MM.1S (cell line): Measurements from ENCODE around the gene SUCNR1.

Experiments used
- DNase-seq: peaks from one replicate; pipeline ENCODE4 v3.0.0-alpha.2; 2015
- H2AFZ ChIP-seq: fragments of 300-600 bp; sonication (generic); 2 replicates; pipeline ENCODE4 v1.6.0; 2016; ENCODE audit warnings: antibody characterized with exemption, low read length
- H3F3A ChIP-seq: fragments of 300-600 bp; sonication (generic); 2 replicates; pipeline ENCODE4 v1.6.1; 2016; ENCODE audit warnings: mild to moderate bottlenecking, antibody characterized with exemption, low read length, moderate library complexity, mixed read lengths; ENCODE audit not compliant: insufficient read depth
- H3K27ac ChIP-seq: fragments of 300-600 bp; sonication (generic); 2 replicates; pipeline ENCODE4 v1.5.1; 2016; ENCODE audit warnings: mild to moderate bottlenecking, low read length
- H3K27me3 ChIP-seq: fragments of 300-600 bp; sonication (generic); replicated peaks from 2 replicates; pipeline ENCODE4 v1.6.0; 2016; ENCODE audit warnings: low read length; ENCODE audit not compliant: insufficient read depth
- H3K36me3 ChIP-seq: fragments of 300-600 bp; sonication (generic); replicated peaks from 2 replicates; pipeline ENCODE4 v1.6.1; 2016; ENCODE audit warnings: mild to moderate bottlenecking, low read length, mixed read lengths; ENCODE audit not compliant: insufficient read depth
- H3K4me1 ChIP-seq: fragments of 300-600 bp; sonication (generic); 2 replicates; pipeline ENCODE4 v1.6.1; 2016; ENCODE audit warnings: low read length, mixed read lengths
- H3K4me2 ChIP-seq: fragments of 300-600 bp; sonication (generic); 2 replicates; pipeline ENCODE4 v1.6.0; 2016; ENCODE audit warnings: low read depth, low read length
- H3K4me3 ChIP-seq: fragments of 300-600 bp; sonication (generic); 2 replicates; pipeline ENCODE4 v1.5.1; 2016; ENCODE audit warnings: low read length, mixed read lengths
- H3K79me2 ChIP-seq: fragments of 300-600 bp; sonication (generic); 2 replicates; pipeline ENCODE4 v1.6.1; 2016; ENCODE audit warnings: mixed run types, low read length, mixed read lengths
- H3K9ac ChIP-seq: fragments of 300-600 bp; sonication (generic); 2 replicates; pipeline ENCODE4 v1.6.1; 2016; ENCODE audit warnings: low read length, mixed read lengths
- H3K9me2 ChIP-seq: fragments of 300-600 bp; sonication (generic); replicated peaks from 2 replicates; pipeline ENCODE4 v1.6.1; 2016; ENCODE audit warnings: mild to moderate bottlenecking, low read length, mixed read lengths; ENCODE audit not compliant: insufficient read depth
- H3K9me3 ChIP-seq: fragments of 300-600 bp; sonication (generic); replicated peaks from 2 replicates; pipeline ENCODE4 v1.6.1; 2016; ENCODE audit warnings: mild to moderate bottlenecking, low read length, mixed read lengths; ENCODE audit not compliant: insufficient read depth
- H4K20me1 ChIP-seq: fragments of 300-600 bp; sonication (generic); 2 replicates; pipeline ENCODE4 v1.6.1; 2016; ENCODE audit warnings: mild to moderate bottlenecking, low read length, moderate library complexity, mixed read lengths; ENCODE audit not compliant: insufficient read depth
- CTCF ChIP-seq: fragments of 300-600 bp; sonication (generic); IDR thresholded peaks from 2 replicates; pipeline ENCODE4 v1.5.1; 2016; ENCODE audit warnings: antibody characterized with exemption, low read length, mixed read lengths
- EZH2 ChIP-seq: fragments of 300-600 bp; sonication (generic); optimal IDR thresholded peaks from 2 replicates; pipeline ENCODE3; 2017; ENCODE audit warnings: low read depth, mild to moderate bottlenecking, antibody characterized with exemption, low read length, mixed read lengths
- EZH2phosphoT487 ChIP-seq: fragments of 300-600 bp; sonication (generic); IDR thresholded peaks from 2 replicates; pipeline ENCODE4 v1.6.1; 2018; ENCODE audit warnings: antibody characterized with exemption, low read length

Gene SUCNR1

DNA sequence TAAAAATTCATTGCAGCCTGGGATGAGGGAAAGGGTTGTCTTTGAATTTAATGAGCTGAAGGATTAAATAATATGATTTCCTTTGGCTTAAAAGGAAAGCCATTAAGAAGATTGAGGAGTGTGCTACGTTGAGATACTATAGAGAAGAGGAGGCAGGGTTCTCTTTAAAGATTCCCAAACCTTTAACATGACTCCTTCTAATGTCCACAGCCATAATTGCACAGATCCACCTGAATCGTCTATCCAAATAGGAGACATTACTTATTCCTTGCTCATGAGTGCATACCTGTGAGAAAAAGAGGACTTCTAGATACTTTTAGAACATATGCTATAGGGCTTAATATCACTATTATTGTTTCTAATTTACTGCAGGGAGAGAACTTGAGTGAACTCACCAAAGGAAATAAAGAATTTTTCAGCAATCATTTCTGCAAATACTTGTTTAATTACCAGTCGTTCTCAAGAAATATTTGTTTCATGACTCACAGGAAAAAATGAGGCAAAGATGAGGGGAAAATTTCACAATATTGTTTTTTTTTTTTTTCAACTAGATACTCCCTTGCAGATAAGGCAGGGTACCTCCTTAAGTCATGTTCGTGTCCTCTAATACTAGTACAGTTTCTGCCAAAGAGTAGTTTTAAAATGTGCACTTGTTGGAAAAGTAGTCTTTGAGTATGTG, 8.9 kb upstream of the SUCNR1 start:
- H3K79me2 ChIP-seq: no peaks in the 10 kb centered on the region
- no peaks in the 10 kb centered on the region for H3K27me3 ChIP-seq
- no peaks in the 10 kb centered on the region for H3F3A ChIP-seq
- no peak overlapping the region for H3K4me2 ChIP-seq
- H3K27ac ChIP-seq: no peak overlapping the region
- no peaks in the 10 kb centered on the region for H3K9me2 ChIP-seq
- peaks cover 3% of the 10 kb centered on the region; the same call in 1 of the 2 replicates for H3K4me1 ChIP-seq
- H2AFZ ChIP-seq: no peak overlapping the region
- TF ChIP-seq EZH2phosphoT487 (no peak), EZH2 (no peak), CTCF (no peak)
- no peaks in the 10 kb centered on the region for H4K20me1 ChIP-seq
- H3K4me3 ChIP-seq: no peak overlapping the region
- H3K9ac ChIP-seq: no peak overlapping the region
- DNase-seq: no peak
- no peaks in the 10 kb centered on the region for H3K36me3 ChIP-seq
- no peaks in the 10 kb centered on the region for H3K9me3 ChIP-seq

DNA sequence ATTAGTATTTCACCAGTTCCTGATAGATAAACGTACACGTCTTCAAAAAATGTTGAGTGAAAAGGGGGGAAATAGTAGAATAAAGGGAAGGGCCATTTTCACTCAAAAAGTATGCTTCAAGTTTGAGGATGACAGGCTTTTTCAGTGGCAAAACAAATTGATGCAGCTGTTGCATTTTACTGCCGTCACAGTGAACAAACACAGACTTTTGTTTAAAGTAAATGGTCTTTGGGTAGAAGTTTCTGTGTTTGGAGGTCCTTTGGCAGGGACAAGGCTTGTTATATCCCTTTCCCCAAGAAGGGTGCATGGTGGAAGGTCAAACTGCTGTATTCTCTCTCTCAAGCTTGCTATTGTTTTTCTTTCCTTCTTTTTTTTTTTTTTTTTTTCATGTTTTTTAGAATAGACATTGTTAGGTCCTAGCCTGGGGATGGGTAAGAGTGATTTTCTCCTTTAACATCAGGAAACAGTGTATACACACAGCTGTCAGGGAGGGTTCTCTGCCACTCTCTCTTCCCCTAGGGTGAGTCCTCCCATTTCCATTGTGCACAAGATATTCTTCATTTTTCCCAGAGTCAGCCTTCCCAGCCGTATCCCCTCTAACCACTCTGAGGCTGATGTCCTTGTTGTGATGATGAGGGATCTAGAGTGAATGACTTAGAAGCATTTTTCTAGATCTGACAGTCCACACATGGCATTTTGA, 6.6 kb upstream of the SUCNR1 start:
- H3F3A ChIP-seq: no peaks in the 10 kb centered on the region
- H3K79me2 ChIP-seq: no peaks in the 10 kb centered on the region
- no peak overlapping the region for H3K27ac ChIP-seq
- H3K4me3 ChIP-seq: no peak overlapping the region
- H3K9me2 ChIP-seq: no peaks in the 10 kb centered on the region
- no peaks in the 10 kb centered on the region for H3K27me3 ChIP-seq
- H3K9ac ChIP-seq: no peak overlapping the region
- no peak overlapping the region for H3K4me2 ChIP-seq
- H3K4me1 ChIP-seq: peaks cover 2% of the 10 kb centered on the region; the same call in 1 of the 2 replicates
- no peaks in the 10 kb centered on the region for H3K9me3 ChIP-seq
- TF ChIP-seq CTCF: no peak
- no peaks in the 10 kb centered on the region for H3K36me3 ChIP-seq
- DNase-seq: no peak
- H4K20me1 ChIP-seq: no peaks in the 10 kb centered on the region
- H2AFZ ChIP-seq: no peak overlapping the region

GRCh38 chr3:151867666-151868065, 5.8 kb upstream of the SUCNR1 start:
- DNase-seq: no peak
- TF ChIP-seq CTCF: no peak
- TF ChIP-seq EZH2phosphoT487: no peak
- TF ChIP-seq EZH2: no peak
- H4K20me1 ChIP-seq: no peaks in the 10 kb centered on the region
- H3K9me2 ChIP-seq: no peaks in the 10 kb centered on the region
- H3K9me3 ChIP-seq: no peaks in the 10 kb centered on the region
- H2AFZ ChIP-seq: no peak overlapping the region
- H3K79me2 ChIP-seq: no peaks in the 10 kb centered on the region
- H3K4me1 ChIP-seq: no peaks in the 10 kb centered on the region
- H3K27me3 ChIP-seq: no peaks in the 10 kb centered on the region
- no peak overlapping the region for H3K4me2 ChIP-seq
- no peaks in the 10 kb centered on the region for H3F3A ChIP-seq
- no peak overlapping the region for H3K27ac ChIP-seq
- no peaks in the 10 kb centered on the region for H3K36me3 ChIP-seq
- no peak overlapping the region for H3K9ac ChIP-seq
- H3K4me3 ChIP-seq: no peak overlapping the region
